Activated CD4-positive, alpha-beta T cell treated with anti-CD3 and anti-CD28 coated beads, Interleukin-2, amount 10 ng/mL, durations not matched to agents 7 days and 5 days (primary cell): ENCODE measurements around the gene LRRTM4. TPM values are rescaled to one million over a fixed set of nuclear protein-coding genes. Genes with fewer than 3 reads are reported as not detected.
"Not testable (repeated sequence)": the region's sequence is repeated elsewhere in the genome, so short reads cannot be mapped to it uniquely, and the experiment has no call there.

Experiments
- CTCF ChIA-PET: fragments of 350-600 bp; sonication (Branson Sonifier 250); formaldehyde crosslinking; loops from one replicate; lab custom pipeline; 2021; ENCODE audit warnings: antibody characterized with exemption; lab: Charles Lee
- POLR2A ChIA-PET: fragments of 350-600 bp; sonication (Branson Sonifier 250); formaldehyde crosslinking; loops from one replicate; lab custom pipeline; 2021; ENCODE audit warnings: antibody characterized with exemption; lab: Charles Lee
- DNase-seq: peaks from one replicate; pipeline ENCODE4 v3.0.0-alpha.2; 2020
- H3K27ac Mint-ChIP-seq: one replicate; pipeline ENCODE4 v1.8.0; 2021; ENCODE audit warnings: mild to moderate bottlenecking, moderate library complexity, mixed read lengths
- H3K27me3 Mint-ChIP-seq: one replicate; pipeline ENCODE4 v1.8.0; 2021; ENCODE audit warnings: mixed read lengths
- H3K36me3 Mint-ChIP-seq: one replicate; pipeline ENCODE4 v1.8.0; 2021; ENCODE audit warnings: low read depth, mixed read lengths
- H3K4me1 Mint-ChIP-seq: one replicate; pipeline ENCODE4 v1.8.0; 2021; ENCODE audit warnings: mixed read lengths
- H3K4me3 Mint-ChIP-seq: one replicate; pipeline ENCODE4 v1.8.0; 2021; ENCODE audit warnings: mild to moderate bottlenecking, moderate library complexity, mixed read lengths
- H3K9me3 Mint-ChIP-seq: one replicate; pipeline ENCODE4 v1.8.0; 2021; ENCODE audit warnings: mixed read lengths
- total RNA-seq, 2 experiments: library from RNA; stranded (reverse); gene quantifications; one replicate each; pipeline ENCODE4 v1.2.3, GENCODE V29; 2021

LRRTM4 gene
- total RNA-seq, 2 experiments from 2014 or later: not detected

DNA sequence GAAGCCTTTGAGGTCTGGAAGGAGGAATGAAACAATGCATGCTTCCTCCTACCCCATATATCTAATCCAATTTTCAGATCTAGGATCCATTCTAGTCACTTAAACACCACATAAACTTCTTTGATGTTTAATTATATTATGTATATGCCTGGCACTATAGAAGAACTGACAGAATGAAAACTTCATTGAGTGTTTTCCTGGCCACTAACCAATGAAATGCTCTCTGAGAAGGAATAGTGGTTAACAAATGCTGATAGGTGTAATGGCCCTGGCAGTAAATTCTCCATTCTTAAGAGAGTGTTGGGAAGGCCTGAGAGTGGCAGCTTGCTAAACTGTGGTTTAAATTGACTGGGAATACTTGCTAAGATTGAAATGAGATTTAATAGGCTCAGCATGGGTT is 710.0 kb downstream of the LRRTM4 start:
- POLR2A ChIA-PET: no interaction called here
- no peaks in the 10 kb centered on the region for H3K27me3 Mint-ChIP-seq
- H3K4me1 Mint-ChIP-seq: no peaks in the 10 kb centered on the region
- DNase-seq: no peak
- H3K9me3 Mint-ChIP-seq: peaks cover 2% of the 10 kb centered on the region
- H3K4me3 Mint-ChIP-seq: no peak overlapping the region
- no peaks in the 10 kb centered on the region for H3K36me3 Mint-ChIP-seq
- CTCF ChIA-PET: no interaction called here
- H3K27ac Mint-ChIP-seq: no peak overlapping the region

DNA sequence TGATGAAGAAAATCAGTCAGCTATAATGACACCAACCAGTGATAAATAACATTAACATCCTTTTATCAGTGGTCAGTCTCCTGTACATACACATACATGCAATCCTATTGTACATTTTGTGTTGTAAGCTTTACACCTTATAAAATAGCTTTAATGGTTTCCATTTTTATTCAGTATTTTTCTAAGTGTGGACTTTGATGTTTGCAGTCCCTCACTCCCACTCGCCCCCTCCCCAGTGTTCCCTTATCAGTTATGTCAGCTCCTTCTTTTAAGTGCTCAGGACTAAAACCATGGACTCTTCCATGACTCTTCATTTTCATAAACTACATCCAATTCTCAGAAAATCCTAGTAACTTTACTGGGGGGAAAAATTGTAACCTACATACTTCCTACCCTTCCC is 713.0 kb downstream of the LRRTM4 start:
- POLR2A ChIA-PET: no interaction called here

GRCh38 chr2:76808732-76809131 is 713.4 kb downstream of the LRRTM4 start:
- H3K4me1 Mint-ChIP-seq: no peaks in the 10 kb centered on the region
- POLR2A ChIA-PET: no interaction called here
- no peaks in the 10 kb centered on the region for H3K36me3 Mint-ChIP-seq
- no peak overlapping the region for H3K4me3 Mint-ChIP-seq
- H3K27ac Mint-ChIP-seq: no peak overlapping the region
- no peaks in the 10 kb centered on the region for H3K27me3 Mint-ChIP-seq
- DNase-seq: no peak
- H3K9me3 Mint-ChIP-seq: no peaks in the 10 kb centered on the region
- CTCF ChIA-PET: no interaction called here

More for the DNA sequence above, 713.0 kb downstream of the LRRTM4 start:
- no peaks in the 10 kb centered on the region for H3K4me1 Mint-ChIP-seq
- H3K4me3 Mint-ChIP-seq: no peak overlapping the region
- CTCF ChIA-PET: no interaction called here
- H3K27me3 Mint-ChIP-seq: no peaks in the 10 kb centered on the region
- H3K36me3 Mint-ChIP-seq: no peaks in the 10 kb centered on the region
- no peak for DNase-seq
- H3K9me3 Mint-ChIP-seq: no peaks in the 10 kb centered on the region
- no peak overlapping the region for H3K27ac Mint-ChIP-seq

- ChIA-PET POLR2A (no interaction called here), CTCF (no interaction called here)
- Mint-ChIP-seq H3K27ac (no peak overlapping the region), H3K4me3 (no peak overlapping the region), H3K27me3 (no peaks in the 10 kb centered on the region), H3K36me3 (no peaks in the 10 kb centered on the region), H3K4me1 (no peaks in the 10 kb centered on the region), H3K9me3 (peaks cover 4% of the 10 kb centered on the region)
- no peak for DNase-seq
Measured at GRCh38 chr2:76793647-76794334, 728.4 kb downstream of the LRRTM4 start.

GRCh38 chr2:76781313-76781712 is 740.9 kb downstream of the LRRTM4 start:
- H3K27ac Mint-ChIP-seq, CTCF ChIA-PET, DNase-seq, H3K4me3 Mint-ChIP-seq, H3K36me3 Mint-ChIP-seq, H3K27me3 Mint-ChIP-seq, POLR2A ChIA-PET, H3K4me1 Mint-ChIP-seq: not testable (repeated sequence)
- H3K9me3 Mint-ChIP-seq: peaks cover 10% of the 10 kb centered on the region

- Mint-ChIP-seq H3K27me3 (no peaks in the 10 kb centered on the region), H3K9me3 (peaks cover 6% of the 10 kb centered on the region), H3K36me3 (no peaks in the 10 kb centered on the region), H3K27ac (no peak overlapping the region), H3K4me1 (no peaks in the 10 kb centered on the region), H3K4me3 (no peak overlapping the region)
- ChIA-PET CTCF (no interaction called here), POLR2A (no interaction called here)
- DNase-seq: no peak
Measured at GRCh38 chr2:76763276-76763675, 758.9 kb downstream of the LRRTM4 start.

DNA sequence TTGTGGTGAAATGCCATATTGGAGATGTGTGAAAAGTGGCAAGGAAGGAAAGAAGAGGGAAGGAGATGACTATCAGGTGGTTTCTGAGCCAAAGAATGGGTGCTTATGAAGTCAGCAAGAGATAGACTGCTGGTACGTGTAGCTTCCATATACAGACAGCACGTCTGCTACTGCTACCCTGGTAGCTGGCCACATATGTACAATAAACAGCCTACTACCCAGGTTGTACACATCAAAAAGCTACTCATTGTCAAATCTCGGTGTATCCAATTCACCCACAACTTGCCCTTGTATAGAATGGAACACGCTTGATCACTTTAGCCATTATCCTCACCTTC is 761.8 kb downstream of the LRRTM4 start:
- Mint-ChIP-seq H3K27me3 (no peaks in the 10 kb centered on the region), H3K4me1 (no peaks in the 10 kb centered on the region), H3K27ac (no peak overlapping the region), H3K9me3 (peaks cover 6% of the 10 kb centered on the region), H3K36me3 (no peaks in the 10 kb centered on the region), H3K4me3 (no peak overlapping the region)
- DNase-seq: no peak
- CTCF ChIA-PET: no interaction called here
- POLR2A ChIA-PET: no interaction called here

GRCh38 chr2:76759634-76760366 is 762.4 kb downstream of the LRRTM4 start:
- H3K4me1 Mint-ChIP-seq: no peaks in the 10 kb centered on the region
- no peaks in the 10 kb centered on the region for H3K27me3 Mint-ChIP-seq
- DNase-seq: no peak
- H3K9me3 Mint-ChIP-seq: peaks cover 3% of the 10 kb centered on the region
- no peak overlapping the region for H3K4me3 Mint-ChIP-seq
- CTCF ChIA-PET: no interaction called here
- no peak overlapping the region for H3K27ac Mint-ChIP-seq
- POLR2A ChIA-PET: no interaction called here
- no peaks in the 10 kb centered on the region for H3K36me3 Mint-ChIP-seq

DNA sequence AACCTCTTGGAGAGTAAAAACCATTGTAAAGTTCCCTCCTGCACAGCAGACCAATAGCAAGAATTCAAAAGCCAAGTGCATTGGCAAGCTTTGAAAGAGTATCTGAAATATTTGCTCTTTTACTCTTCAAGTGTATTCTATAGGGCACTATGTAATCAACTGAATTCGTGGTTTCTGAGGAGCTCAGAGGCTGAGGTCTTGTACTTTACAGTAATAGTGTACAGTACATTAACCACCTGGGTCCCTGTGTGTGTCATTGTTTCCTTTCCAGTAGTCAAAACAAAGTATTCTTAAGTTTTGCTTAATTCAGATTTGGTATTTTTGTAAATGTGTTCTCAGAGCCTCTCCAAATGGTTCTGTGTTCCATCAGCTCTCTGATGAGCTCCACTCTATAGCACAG is 769.7 kb downstream of the LRRTM4 start:
- Mint-ChIP-seq H3K36me3 (no peaks in the 10 kb centered on the region), H3K4me3 (no peak overlapping the region), H3K9me3 (no peaks in the 10 kb centered on the region), H3K27ac (no peak overlapping the region), H3K4me1 (no peaks in the 10 kb centered on the region), H3K27me3 (no peaks in the 10 kb centered on the region)
- DNase-seq: no peak
- ChIA-PET POLR2A (no interaction called here), CTCF (no interaction called here)

DNA sequence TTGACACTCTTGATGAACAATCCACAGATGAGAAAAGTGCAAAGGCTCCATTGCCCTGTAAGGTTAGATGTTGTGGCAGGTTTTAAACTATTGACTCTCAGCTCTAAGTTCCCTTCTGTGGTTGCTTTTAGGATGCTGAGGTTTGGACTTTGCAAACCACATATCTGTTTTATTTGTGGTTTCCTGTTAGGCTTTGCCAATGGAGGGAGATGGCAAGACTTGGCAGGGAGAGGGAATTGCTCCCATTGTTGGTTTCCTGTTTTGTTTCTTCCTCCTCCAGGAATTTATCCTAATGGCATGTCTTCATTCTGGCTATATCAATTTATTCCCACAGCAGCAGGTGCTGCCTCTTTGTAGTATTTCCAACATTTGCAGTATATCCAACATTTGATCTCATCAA is 772.3 kb downstream of the LRRTM4 start:
- Mint-ChIP-seq H3K9me3 (peaks cover 2% of the 10 kb centered on the region), H3K4me3 (no peak overlapping the region), H3K27me3 (no peaks in the 10 kb centered on the region), H3K27ac (no peak overlapping the region), H3K4me1 (no peaks in the 10 kb centered on the region), H3K36me3 (no peaks in the 10 kb centered on the region)
- CTCF ChIA-PET: no interaction called here
- DNase-seq: no peak
- POLR2A ChIA-PET: no interaction called here

DNA sequence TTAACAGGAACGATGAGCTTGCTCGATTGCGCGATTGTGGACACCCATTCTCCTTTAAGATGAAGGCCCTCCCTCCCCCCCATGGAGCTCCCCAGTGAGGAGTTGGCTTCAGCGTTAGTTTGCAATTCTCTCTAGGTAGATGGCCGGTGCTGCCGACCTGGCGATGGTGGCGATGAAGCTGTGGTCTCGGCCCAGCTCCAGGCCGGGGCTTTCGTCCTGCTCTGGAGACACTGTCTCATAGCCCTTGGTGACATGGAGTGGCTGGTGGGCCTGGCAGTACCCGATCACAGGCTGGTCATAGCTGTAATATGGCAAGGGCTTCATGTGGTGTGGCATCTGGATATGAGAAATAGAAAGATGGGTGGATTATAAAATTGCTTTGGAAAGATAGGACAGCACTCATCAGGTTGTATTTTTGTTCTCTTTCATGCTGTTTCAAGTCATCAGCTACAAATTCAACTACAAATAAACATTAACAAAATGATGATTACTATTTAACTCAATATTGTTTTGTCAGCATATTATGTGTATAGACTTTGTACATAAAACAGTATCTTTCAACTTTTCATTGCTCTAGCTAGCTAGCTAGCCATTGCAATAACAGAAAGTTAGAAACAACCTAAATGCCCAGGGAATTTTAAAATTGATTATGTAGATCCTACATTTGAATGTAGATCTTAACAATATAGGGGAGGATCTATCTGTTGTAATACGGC is 773.4 kb downstream of the LRRTM4 start:
- ChIA-PET CTCF (no interaction called here), POLR2A (no interaction called here)
- Mint-ChIP-seq H3K4me3 (no peak overlapping the region), H3K4me1 (no peaks in the 10 kb centered on the region), H3K9me3 (peaks cover 2% of the 10 kb centered on the region), H3K27ac (no peak overlapping the region), H3K27me3 (no peaks in the 10 kb centered on the region), H3K36me3 (no peaks in the 10 kb centered on the region)
- DNase-seq: no peak

GRCh38 chr2:76745605-76746004 is 776.6 kb downstream of the LRRTM4 start:
- ChIA-PET CTCF (no interaction called here), POLR2A (no interaction called here)
- no peak overlapping the region for H3K4me3 Mint-ChIP-seq
- peaks cover 2% of the 10 kb centered on the region for H3K9me3 Mint-ChIP-seq
- H3K27me3 Mint-ChIP-seq: no peaks in the 10 kb centered on the region
- no peak overlapping the region for H3K27ac Mint-ChIP-seq
- no peaks in the 10 kb centered on the region for H3K36me3 Mint-ChIP-seq
- no peaks in the 10 kb centered on the region for H3K4me1 Mint-ChIP-seq
- no peak for DNase-seq

- no peak for DNase-seq
- POLR2A ChIA-PET: no interaction called here
- Mint-ChIP-seq H3K27me3 (no peaks in the 10 kb centered on the region), H3K4me3 (no peak overlapping the region), H3K9me3 (peaks cover 2% of the 10 kb centered on the region), H3K4me1 (no peaks in the 10 kb centered on the region), H3K36me3 (no peaks in the 10 kb centered on the region), H3K27ac (no peak overlapping the region)
- CTCF ChIA-PET: no interaction called here
Measured at GRCh38 chr2:76737607-76738006, 784.6 kb downstream of the LRRTM4 start.
